ENCODE data around the gene RNF14.
"Not testable (repeated sequence)": the region's sequence is repeated elsewhere in the genome, so short reads cannot be mapped to it uniquely, and the experiment has no call there.

RNF14 gene
- total RNA-seq = 22.5 to 64.9 (median 45.8) reads per million in 9 experiments

DNA sequence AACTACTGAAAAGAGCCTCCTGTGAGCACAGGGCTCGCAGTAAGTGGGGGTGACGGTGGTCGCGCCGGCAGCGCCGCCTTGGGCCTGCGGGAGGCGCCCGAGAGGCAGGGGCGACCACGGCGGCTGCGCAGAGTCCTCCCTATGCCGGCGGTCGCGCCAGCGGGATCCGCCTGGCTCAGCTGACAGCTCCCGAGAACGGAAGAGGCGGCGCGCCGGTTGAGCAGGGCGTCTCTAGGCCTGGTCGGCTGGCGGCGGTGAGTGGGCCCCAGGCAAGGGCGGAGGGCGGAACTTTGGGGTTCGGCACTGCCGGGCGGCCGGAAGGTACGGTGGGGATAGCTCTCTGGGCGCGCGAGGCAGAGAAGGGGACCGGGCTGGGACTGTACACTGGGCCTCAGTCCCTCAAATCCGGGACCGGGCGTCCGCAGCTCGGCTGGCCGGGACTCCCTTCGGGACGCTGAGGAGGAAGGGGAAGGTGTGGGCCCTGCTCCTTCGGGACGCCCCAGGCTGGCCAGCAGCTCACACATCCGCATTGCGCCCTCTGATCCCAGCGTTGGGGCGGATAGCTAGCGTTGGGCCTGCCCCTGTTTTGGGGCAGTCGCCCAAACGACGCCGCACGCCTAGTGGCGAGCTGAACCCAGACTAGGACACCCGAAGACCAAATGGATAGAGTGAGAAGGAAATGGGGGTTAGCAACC, at the start of gene RNF14:
Gene RNF14 (plus strand): TSS at position 192 of the 695 bp plus-strand sequence. CDS start 4,484 bp downstream, outside the sequence.
- H3K9me3 Mint-ChIP-seq = no peaks in the 10 kb centered on the region
- H3K27ac Mint-ChIP-seq = peak within 1 kb of the TSS; percentile 98 to 99
- DNase-seq (peak; percentile 92 to 94 (median 92)), ATAC-seq (replicated peaks) (peak; percentile 95)
- peak within 1 kb of the TSS; percentile 91 to 93 for H3K4me3 Mint-ChIP-seq
- peaks cover 25% of the 10 kb centered on the region for H3K36me3 Mint-ChIP-seq (ENCODE audit: insufficient read depth)
- H3K27me3 Mint-ChIP-seq = no peaks in the 10 kb centered on the region
- peaks cover 15 to 29% of the 10 kb centered on the region in 2 donors for H3K4me1 Mint-ChIP-seq (ENCODE audit: low read depth in 2 of 2)

DNA sequence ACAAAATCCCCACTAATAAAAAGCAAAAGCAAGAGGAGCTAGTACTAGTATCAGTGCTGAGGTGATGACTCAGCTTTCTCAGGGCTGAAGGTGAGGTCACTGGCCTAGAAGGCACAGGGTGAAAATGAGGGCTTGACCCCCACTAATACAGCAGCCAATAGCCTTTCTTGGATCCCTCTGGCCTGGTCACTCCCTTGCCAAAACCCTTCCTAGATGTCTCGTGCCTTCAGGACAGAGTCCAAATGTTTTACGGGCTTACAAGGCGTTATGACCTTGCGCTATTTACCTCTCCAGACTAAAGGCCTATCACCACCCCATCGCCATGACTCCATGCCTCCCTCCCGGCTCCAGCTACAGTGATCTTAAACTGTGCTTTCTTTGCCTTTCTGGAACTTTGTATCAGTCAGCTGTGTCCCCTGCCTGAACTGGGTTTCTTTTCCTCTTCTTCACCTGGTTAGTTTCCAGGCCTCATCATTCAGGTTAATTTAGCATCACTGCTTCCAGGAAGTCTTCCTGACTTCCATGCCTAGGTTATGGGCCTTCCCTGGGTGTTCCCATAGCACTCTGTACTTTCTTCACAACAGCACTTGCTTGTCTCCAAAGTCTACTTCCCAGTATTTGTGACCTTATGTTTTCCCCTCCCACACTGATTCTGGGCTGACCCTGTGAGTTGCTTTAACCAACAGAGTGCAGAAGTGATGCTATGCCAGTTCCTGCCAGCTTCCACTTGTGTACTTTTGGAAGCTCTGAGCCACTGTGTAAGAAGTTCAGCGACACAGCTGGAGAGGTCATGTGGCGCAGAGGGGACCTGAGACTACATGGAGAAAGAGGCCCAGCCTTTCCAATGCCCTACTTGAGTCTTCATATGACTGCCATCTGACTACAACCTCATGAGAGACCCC, 49.4 kb upstream of the RNF14 start:
- Mint-ChIP-seq H3K9me3 (no peaks in the 10 kb centered on the region), H3K27me3 (peaks cover 32 to 36% of the 10 kb centered on the region in 2 donors), H3K27ac (no peak overlapping the region), H3K4me3 (no peak overlapping the region), H3K4me1 (ENCODE audit: low read depth in 2 of 2) (peaks cover 10 to 11% of the 10 kb centered on the region in 2 donors), H3K36me3 (ENCODE audit: insufficient read depth) (peaks cover 7% of the 10 kb centered on the region)
- ATAC-seq (replicated peaks) = no peak
- no peak for DNase-seq

DNA sequence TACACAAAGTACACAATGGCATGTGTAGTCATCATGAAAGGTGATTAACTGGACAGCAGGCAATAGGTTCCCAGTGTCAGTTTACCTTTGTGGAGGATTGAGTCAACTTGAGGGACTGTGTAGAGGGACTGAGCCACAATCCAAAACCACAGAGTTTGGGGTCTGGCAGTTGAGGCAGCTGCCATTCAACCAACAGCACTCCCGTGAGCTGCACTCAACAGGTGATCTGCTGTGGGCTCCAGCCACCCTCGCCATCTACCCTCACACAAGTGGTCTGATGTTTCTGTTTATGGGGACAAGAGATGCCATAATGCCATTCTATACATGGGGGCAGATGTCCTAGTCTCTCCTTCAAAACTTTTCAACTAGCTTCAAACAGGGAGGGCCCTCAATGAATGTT, 48.1 kb upstream of the RNF14 start:
- peaks cover 13% of the 10 kb centered on the region for H3K36me3 Mint-ChIP-seq (ENCODE audit: insufficient read depth)
- peaks cover 19 to 23% of the 10 kb centered on the region in 2 donors for H3K27me3 Mint-ChIP-seq
- no peaks in the 10 kb centered on the region for H3K9me3 Mint-ChIP-seq
- no peak for DNase-seq
- H3K27ac Mint-ChIP-seq = no peak overlapping the region
- H3K4me1 Mint-ChIP-seq (ENCODE audit: low read depth in 2 of 2) = peaks cover 14 to 17% of the 10 kb centered on the region in 2 donors
- H3K4me3 Mint-ChIP-seq = no peak overlapping the region
- no peak for ATAC-seq (replicated peaks)

DNA sequence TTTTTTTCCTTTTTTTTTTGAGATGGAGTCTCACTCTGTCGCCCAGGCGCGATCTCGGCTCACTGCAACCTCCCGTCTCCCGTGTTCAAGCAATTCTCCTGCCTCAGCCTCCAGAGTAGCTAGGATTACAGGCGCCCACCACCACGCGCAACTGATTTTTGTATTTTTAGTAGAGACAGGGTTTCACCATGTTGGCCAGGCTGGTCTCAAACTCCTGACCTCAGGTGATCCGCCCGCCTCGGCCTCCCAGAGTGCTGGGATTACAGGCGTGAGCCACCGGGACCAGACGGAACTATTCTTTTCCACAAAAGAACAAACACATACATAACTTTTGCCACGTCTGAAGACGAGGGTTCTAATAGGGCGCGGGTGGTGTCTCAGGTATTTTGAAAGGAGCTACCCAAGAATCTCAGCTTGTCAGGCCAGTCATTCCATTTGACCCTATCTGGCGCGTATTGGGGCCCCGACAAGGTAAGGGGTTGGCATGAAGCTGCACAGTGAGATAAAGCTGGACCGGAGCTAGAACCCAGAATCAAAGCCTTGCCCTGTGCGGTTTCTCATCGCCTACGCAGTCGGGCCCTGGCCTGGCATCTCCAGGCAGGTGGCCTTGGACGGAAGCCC, 46.0 kb upstream of the RNF14 start:
- H3K27me3 Mint-ChIP-seq, H3K9me3 Mint-ChIP-seq: not testable (repeated sequence)
- Mint-ChIP-seq H3K36me3 (ENCODE audit: insufficient read depth) (peaks cover 32% of the 10 kb centered on the region), H3K27ac (peak overlapping the region; percentile 99), H3K4me1 (ENCODE audit: low read depth in 2 of 2) (peaks cover 25 to 30% of the 10 kb centered on the region in 2 donors), H3K4me3 (peak overlapping the region; percentile 91)
- ATAC-seq (replicated peaks) (peak; percentile 3), DNase-seq (peak in 1 of 3 experiments; percentile 2)

- ATAC-seq (replicated peaks) (peak; percentile 95), DNase-seq (peak; percentile 81 to 87 (median 86))
- Mint-ChIP-seq H3K4me1 (ENCODE audit: low read depth in 2 of 2) (peaks cover 27 to 36% of the 10 kb centered on the region in 2 donors), H3K27me3 (no peaks in the 10 kb centered on the region), H3K36me3 (ENCODE audit: insufficient read depth) (peaks cover 39% of the 10 kb centered on the region), H3K27ac (peak within 1 kb of the TSS; percentile 99), H3K9me3 (no peaks in the 10 kb centered on the region), H3K4me3 (peak within 1 kb of the TSS; percentile 91)
Observed at GRCh38 chr5:141923448-141924313, 45.2 kb upstream of the RNF14 start, which contains the start of gene DELE1. Gene DELE1, plus strand, starts transcription at chr5:141923871. Its CDS starts 71 bp downstream, at chr5:141923942.

DNA sequence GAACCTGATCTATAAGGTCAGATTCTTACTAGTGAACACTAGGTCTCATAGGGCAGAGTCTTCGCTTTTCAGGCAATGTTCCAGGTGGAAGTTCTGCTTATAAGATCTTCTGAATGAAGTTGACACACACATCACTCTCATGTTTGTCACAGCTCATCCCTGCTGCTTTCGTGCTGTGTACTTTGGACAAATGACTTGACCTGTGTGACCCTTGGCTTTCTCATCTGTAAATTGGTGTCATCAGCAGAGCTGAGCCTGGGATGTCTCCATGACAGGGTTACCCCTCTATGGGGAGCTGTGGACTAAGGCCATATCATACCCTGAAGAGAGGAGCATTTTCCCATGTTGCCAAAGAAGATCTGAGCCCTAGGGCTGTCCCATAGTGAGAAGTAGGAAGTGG, 42.5 kb upstream of the RNF14 start:
- ATAC-seq (replicated peaks) = no peak
- Mint-ChIP-seq H3K36me3 (ENCODE audit: insufficient read depth) (peaks cover 59% of the 10 kb centered on the region), H3K27me3 (no peaks in the 10 kb centered on the region), H3K4me1 (ENCODE audit: low read depth in 2 of 2) (peaks cover 27 to 46% of the 10 kb centered on the region in 2 donors), H3K4me3 (no peak overlapping the region), H3K27ac (no peak overlapping the region), H3K9me3 (no peaks in the 10 kb centered on the region)
- no peak for DNase-seq

DNA sequence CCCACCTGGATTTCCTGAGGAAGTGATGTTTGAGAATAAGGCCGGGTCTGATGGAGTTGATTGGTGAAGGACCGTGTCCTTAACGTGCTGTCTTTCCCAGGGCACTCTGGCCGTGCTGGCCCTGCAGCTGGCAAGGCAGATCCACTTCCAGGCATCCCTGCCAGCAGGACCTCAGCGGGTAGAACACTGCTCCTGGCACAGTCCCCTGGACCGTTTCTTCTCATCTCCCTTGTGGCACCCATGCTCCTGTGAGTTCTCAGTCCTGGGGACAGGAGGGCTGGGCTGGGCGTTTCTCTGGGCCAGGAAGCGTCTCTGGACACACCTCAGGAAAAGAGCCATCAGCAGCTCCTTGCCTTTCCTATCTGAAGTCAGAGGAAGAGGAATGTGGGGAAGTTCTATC, 40.9 kb upstream of the RNF14 start:
- H3K4me3 Mint-ChIP-seq = no peak overlapping the region
- H3K27me3 Mint-ChIP-seq = no peaks in the 10 kb centered on the region
- H3K9me3 Mint-ChIP-seq = no peaks in the 10 kb centered on the region
- DNase-seq (no peak), ATAC-seq (replicated peaks) (no peak)
- H3K27ac Mint-ChIP-seq = peak overlapping the region in 1 of 2 donors; percentile 62
- peaks cover 25 to 46% of the 10 kb centered on the region in 2 donors for H3K4me1 Mint-ChIP-seq (ENCODE audit: low read depth in 2 of 2)
- H3K36me3 Mint-ChIP-seq (ENCODE audit: insufficient read depth) = peaks cover 75% of the 10 kb centered on the region

GRCh38 chr5:141929398-141930058, 39.4 kb upstream of the RNF14 start:
- Mint-ChIP-seq H3K36me3 (ENCODE audit: insufficient read depth) (peaks cover 74% of the 10 kb centered on the region), H3K27me3 (no peaks in the 10 kb centered on the region), H3K9me3 (no peaks in the 10 kb centered on the region), H3K4me3 (no peak overlapping the region), H3K4me1 (ENCODE audit: low read depth in 2 of 2) (peaks cover 15 to 36% of the 10 kb centered on the region in 2 donors), H3K27ac (peak overlapping the region in 1 of 2 donors; percentile 11)
- ATAC-seq (replicated peaks) (no peak), DNase-seq (no peak)

DNA sequence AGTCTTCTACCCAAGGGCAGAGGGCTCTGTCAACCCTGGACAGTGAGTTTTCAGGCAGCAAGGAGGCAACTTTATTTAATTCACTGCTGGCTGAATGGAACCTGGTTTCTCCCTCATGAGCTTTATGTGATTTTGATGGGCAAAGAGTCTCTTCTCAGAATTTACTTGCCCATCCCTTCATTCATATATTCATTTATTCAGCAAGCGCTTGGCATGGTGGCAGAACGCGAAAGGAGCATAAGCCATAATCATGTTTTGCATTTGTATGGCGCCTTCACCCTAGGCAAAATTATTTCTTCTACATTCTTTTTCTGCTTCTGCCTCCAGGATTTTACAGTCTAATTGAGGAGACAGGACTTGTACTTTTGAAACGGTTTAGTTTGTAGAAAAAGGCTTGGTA, 37.2 kb upstream of the RNF14 start:
- ATAC-seq (replicated peaks) (no peak), DNase-seq (no peak)
- peaks cover 6 to 34% of the 10 kb centered on the region in 2 donors for H3K4me1 Mint-ChIP-seq (ENCODE audit: low read depth in 2 of 2)
- no peaks in the 10 kb centered on the region for H3K9me3 Mint-ChIP-seq
- peaks cover 73% of the 10 kb centered on the region for H3K36me3 Mint-ChIP-seq (ENCODE audit: insufficient read depth)
- no peaks in the 10 kb centered on the region for H3K27me3 Mint-ChIP-seq
- H3K27ac Mint-ChIP-seq = peak overlapping the region; percentile 2 to 50
- no peak overlapping the region for H3K4me3 Mint-ChIP-seq

DNA sequence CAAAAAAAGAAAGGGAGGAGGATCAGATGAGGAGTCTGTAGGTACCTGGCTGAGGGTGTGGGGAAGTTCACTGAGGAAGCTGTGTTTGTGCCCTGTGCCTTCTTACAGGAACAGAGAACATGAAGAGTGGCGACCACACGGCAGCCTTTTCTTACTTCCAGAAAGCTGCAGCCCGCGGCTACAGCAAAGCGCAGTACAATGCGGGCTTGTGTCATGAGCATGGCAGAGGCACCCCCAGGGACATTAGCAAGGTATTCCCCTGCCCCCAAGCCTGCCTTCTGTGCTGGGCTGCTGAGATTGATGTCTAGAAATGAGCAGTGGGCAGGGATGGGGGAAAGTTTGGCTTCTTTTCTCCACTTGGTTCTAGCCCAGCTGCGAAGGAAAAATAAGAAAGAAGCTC, 35.8 kb upstream of the RNF14 start:
- Mint-ChIP-seq H3K4me3 (no peak overlapping the region), H3K9me3 (no peaks in the 10 kb centered on the region), H3K27ac (no peak overlapping the region), H3K4me1 (ENCODE audit: low read depth in 2 of 2) (peaks cover under 1 to 19% of the 10 kb centered on the region in 2 donors), H3K36me3 (ENCODE audit: insufficient read depth) (peaks cover 73% of the 10 kb centered on the region), H3K27me3 (no peaks in the 10 kb centered on the region)
- no peak for ATAC-seq (replicated peaks)
- DNase-seq = no peak

DNA sequence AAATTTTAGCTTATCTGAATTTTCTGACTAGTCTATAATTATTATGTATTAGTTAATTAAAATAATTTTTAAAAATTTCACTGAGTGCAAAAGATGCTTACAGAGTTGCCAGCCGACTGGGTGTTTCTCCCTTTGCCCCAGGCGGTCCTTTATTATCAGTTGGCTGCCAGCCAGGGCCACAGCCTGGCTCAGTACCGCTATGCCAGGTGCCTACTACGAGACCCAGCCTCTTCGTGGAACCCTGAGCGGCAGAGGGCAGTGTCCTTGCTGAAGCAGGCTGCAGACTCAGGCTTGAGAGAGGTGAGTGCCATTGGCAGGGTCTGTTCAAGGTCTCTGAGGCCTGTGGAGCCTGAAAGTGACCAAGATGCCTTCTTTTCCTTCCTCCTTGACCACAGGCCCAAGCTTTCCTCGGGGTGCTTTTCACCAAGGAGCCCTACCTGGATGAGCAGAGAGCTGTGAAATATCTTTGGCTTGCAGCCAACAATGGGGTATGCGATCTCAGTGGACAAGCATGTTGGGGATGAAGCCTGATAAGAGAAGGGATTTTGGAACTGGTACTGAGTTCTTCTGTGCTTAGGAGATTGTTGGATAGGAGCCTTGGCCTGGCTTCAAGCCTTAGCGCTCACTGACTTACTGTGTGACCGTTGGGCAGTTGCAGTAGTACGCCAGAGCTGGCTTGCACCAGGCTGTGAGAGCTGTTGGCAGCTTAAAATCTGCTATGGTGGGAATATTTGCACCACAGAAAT, 34.6 kb upstream of the RNF14 start:
- Mint-ChIP-seq H3K27ac (no peak overlapping the region), H3K9me3 (no peaks in the 10 kb centered on the region), H3K4me1 (ENCODE audit: low read depth in 2 of 2) (peaks cover 0 to 11% of the 10 kb centered on the region in 2 donors), H3K4me3 (no peak overlapping the region), H3K36me3 (ENCODE audit: insufficient read depth) (peaks cover 69% of the 10 kb centered on the region), H3K27me3 (no peaks in the 10 kb centered on the region)
- ATAC-seq (replicated peaks) (no peak), DNase-seq (no peak)

GRCh38 chr5:141935538-141935937, 33.4 kb upstream of the RNF14 start:
- ATAC-seq (replicated peaks) = no peak
- H3K36me3 Mint-ChIP-seq (ENCODE audit: insufficient read depth) = peaks cover 68% of the 10 kb centered on the region
- H3K27me3 Mint-ChIP-seq = no peaks in the 10 kb centered on the region
- H3K4me1 Mint-ChIP-seq (ENCODE audit: low read depth in 2 of 2) = peaks cover 1 to 11% of the 10 kb centered on the region in 2 donors
- DNase-seq = no peak
- H3K9me3 Mint-ChIP-seq = no peaks in the 10 kb centered on the region
- H3K4me3 Mint-ChIP-seq = no peak overlapping the region
- H3K27ac Mint-ChIP-seq = peak overlapping the region in 1 of 2 donors; percentile 16

All from effector memory CD8-positive, alpha-beta T cell (primary cell).